ENCODE measurements around the gene RBM47. TPM values are rescaled to one million over a fixed set of nuclear protein-coding genes. Genes with fewer than 3 reads are reported as not detected.

RBM47 gene
- total and polyA plus RNA-seq, 10 of the 15 experiments (the other 5 are each of a cell fraction or from before 2014, with no cell fraction given): 7.9 to 45.0 (median 28.7) TPM

DNA sequence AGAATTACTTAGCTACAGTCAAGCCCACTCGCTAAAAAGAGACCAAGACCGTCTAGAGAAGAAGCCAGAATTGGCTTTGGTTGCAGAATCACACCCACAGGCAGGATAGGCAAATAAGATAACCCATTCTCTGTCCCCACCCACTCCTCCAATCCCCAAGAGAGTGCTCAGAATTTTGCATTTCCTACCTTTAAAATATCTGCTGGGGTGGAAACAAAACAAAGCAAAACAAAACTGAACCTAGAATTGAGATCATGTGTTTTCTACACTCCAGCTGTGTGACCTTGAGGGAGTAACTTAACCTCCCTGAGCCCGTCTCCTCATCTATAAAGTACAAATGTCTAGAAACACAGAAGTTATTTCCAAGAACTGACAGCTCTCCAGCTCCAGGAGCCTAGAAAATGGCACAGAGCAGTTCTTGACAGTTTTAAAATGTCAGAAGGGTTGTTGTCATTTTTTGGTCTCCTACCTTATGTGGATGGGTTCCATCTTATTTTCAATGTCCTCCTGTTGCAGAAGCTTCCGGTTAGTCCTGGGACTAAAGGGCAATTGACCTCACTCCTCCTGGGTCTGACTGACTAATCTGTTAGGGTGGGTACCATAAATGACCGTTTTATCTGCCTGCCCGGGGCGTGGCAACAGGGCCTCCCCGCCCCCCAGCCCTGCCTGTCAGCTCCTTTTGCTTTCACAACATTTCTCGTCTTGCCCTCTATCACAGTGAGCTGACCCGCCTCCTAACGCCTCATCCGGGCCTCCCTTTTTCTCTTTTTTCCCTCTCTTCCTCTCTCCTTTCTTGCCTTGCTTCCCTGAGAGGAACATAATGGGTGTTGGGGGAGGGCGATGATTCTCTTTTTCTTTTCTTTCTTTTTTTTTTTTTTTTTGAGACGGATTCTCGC, 114.0 kb downstream of the RBM47 start (continued):
- TF ChIP-seq PKNOX1 (IDR thresholded peaks at IDR 0.05) (peak; percentile 51; the same call in 1 of the 2 replicates), SPI1 (IDR thresholded peaks at IDR 0.05; ENCODE audit: borderline replicate concordance, insufficient read depth, low read depth, low read length) (no peak), RBBP5 (conservative IDR thresholded peaks at IDR 0.05) (no peak), TAF1 (IDR thresholded peaks at IDR 0.05; ENCODE audit: borderline replicate concordance, low read depth, low read length) (no peak), IKZF2 (IDR thresholded peaks at IDR 0.05) (peak; percentile 58 to 65; a peak in 3 of 4 replicates), EZH2 (IDR thresholded peaks at IDR 0.05; ENCODE audit: borderline replicate concordance, control insufficient read depth, low read depth, low read length) (no peak), RFX5 (IDR thresholded peaks at IDR 0.05; ENCODE audit: low read depth, low read length) (no peak), LARP7 (IDR thresholded peaks at IDR 0.05) (no peak), CBX5 (IDR thresholded peaks at IDR 0.05; ENCODE audit: low read depth) (peak; percentile 69; the same call in 1 of the 2 replicates), NFXL1 (IDR thresholded peaks at IDR 0.05; ENCODE audit: borderline replicate concordance) (peak; percentile 93; the same call in 1 of the 2 replicates), BCL3 (IDR thresholded peaks at IDR 0.05; ENCODE audit: borderline replicate concordance, insufficient read depth, low read depth, low read length, poor library complexity, severe bottlenecking) (no peak), POLR2AphosphoS2 (IDR thresholded peaks at IDR 0.05; ENCODE audit: low read depth, low read length) (no peak)
- TF ChIP-seq, protein P1, sequence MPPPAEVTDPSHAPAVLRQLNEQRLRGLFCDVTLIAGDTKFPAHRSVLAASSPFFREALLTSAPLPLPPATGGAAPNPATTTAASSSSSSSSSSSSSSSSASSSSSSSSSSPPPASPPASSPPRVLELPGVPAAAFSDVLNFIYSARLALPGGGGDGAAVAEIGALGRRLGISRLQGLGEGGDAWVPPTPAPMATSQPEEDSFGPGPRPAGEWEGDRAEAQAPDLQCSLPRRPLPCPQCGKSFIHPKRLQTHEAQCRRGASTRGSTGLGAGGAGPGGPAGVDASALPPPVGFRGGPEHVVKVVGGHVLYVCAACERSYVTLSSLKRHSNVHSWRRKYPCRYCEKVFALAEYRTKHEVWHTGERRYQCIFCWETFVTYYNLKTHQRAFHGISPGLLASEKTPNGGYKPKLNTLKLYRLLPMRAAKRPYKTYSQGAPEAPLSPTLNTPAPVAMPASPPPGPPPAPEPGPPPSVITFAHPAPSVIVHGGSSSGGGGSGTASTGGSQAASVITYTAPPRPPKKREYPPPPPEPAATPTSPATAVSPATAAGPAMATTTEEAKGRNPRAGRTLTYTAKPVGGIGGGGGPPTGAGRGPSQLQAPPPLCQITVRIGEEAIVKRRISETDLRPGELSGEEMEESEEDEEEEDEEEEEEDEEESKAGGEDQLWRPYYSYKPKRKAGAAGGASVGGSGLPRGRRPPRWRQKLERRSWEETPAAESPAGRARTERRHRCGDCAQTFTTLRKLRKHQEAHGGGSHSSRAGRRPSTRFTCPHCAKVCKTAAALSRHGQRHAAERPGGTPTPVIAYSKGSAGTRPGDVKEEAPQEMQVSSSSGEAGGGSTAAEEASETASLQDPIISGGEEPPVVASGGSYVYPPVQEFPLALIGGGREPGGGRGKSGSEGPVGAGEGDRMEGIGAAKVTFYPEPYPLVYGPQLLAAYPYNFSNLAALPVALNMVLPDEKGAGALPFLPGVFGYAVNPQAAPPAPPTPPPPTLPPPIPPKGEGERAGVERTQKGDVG (CRISPR knock-in tag; IDR thresholded peaks at IDR 0.05): no peak
- TF ChIP-seq, protein P2, sequence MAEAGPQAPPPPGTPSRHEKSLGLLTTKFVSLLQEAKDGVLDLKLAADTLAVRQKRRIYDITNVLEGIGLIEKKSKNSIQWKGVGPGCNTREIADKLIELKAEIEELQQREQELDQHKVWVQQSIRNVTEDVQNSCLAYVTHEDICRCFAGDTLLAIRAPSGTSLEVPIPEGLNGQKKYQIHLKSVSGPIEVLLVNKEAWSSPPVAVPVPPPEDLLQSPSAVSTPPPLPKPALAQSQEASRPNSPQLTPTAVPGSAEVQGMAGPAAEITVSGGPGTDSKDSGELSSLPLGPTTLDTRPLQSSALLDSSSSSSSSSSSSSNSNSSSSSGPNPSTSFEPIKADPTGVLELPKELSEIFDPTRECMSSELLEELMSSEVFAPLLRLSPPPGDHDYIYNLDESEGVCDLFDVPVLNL (IDR thresholded peaks at IDR 0.05; ENCODE audit: low read depth, low read length): no peak
- TF ChIP-seq, protein P3, sequence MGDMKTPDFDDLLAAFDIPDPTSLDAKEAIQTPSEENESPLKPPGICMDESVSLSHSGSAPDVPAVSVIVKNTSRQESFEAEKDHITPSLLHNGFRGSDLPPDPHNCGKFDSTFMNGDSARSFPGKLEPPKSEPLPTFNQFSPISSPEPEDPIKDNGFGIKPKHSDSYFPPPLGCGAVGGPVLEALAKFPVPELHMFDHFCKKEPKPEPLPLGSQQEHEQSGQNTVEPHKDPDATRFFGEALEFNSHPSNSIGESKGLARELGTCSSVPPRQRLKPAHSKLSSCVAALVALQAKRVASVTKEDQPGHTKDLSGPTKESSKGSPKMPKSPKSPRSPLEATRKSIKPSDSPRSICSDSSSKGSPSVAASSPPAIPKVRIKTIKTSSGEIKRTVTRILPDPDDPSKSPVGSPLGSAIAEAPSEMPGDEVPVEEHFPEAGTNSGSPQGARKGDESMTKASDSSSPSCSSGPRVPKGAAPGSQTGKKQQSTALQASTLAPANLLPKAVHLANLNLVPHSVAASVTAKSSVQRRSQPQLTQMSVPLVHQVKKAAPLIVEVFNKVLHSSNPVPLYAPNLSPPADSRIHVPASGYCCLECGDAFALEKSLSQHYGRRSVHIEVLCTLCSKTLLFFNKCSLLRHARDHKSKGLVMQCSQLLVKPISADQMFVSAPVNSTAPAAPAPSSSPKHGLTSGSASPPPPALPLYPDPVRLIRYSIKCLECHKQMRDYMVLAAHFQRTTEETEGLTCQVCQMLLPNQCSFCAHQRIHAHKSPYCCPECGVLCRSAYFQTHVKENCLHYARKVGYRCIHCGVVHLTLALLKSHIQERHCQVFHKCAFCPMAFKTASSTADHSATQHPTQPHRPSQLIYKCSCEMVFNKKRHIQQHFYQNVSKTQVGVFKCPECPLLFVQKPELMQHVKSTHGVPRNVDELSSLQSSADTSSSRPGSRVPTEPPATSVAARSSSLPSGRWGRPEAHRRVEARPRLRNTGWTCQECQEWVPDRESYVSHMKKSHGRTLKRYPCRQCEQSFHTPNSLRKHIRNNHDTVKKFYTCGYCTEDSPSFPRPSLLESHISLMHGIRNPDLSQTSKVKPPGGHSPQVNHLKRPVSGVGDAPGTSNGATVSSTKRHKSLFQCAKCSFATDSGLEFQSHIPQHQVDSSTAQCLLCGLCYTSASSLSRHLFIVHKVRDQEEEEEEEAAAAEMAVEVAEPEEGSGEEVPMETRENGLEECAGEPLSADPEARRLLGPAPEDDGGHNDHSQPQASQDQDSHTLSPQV (IDR thresholded peaks at IDR 0.05): no peak

Measured in GM12878 (cell line).